Right cardiac atrium (tissue), 5 donors: Measurements from ENCODE around the gene OLFM4. TPM values are rescaled to one million over a fixed set of nuclear protein-coding genes. Genes with fewer than 3 reads are reported as not detected.
A peak's percentile ranks its signal among the peaks of the same experiment; 100 is the strongest.

Experiments
- ATAC-seq, 2 donors: fragments of 200-7000 bp; cut with Tn5 transposase; one replicate each; pipeline versions ENCODE4 v1.8.0 to v1.9.1; 2020; ENCODE audit warnings: moderate library complexity in 2 of 2, mild to moderate bottlenecking in 1 of 2
- DNase-seq, 3 donors: peaks; one replicate each; pipeline ENCODE4 v3.0.0-alpha.2; 2020
- H3K27ac ChIP-seq: one replicate; pipeline ENCODE4 v1.5.1; 2013; ENCODE audit warnings: mild to moderate bottlenecking, low read length, control low read depth, moderate library complexity
- H3K27me3 ChIP-seq: one replicate; pipeline ENCODE4 v1.6.1; 2013; ENCODE audit not compliant: control insufficient read depth, insufficient read depth
- H3K4me1 ChIP-seq: one replicate; pipeline ENCODE4 v1.6.1; 2013; ENCODE audit warnings: low read length; ENCODE audit not compliant: control insufficient read depth, insufficient read depth
- H3K4me3 ChIP-seq: one replicate; pipeline ENCODE4 v1.5.1; 2013; ENCODE audit warnings: low read length, control low read depth
- H3K9me3 ChIP-seq: one replicate; pipeline ENCODE4 v1.6.1; 2013; ENCODE audit warnings: low read length; ENCODE audit not compliant: control insufficient read depth
- WGBS: extraction: QIAGEN DNeasy Blood & Tissue Kit; methylation state at CpG from one replicate; pipeline ENCODE4 v1.1.7; 2013; 5-methylcytosine and 5-hydroxymethylcytosine counted together
- intact Hi-C, 4 donors: fragments of 100-400 bp; cut with DNase I; formaldehyde crosslinking; loops; one replicate each; pipeline versions ENCODE4 v1.11.0 to v1.14.0; 2022 to 2023
- polyA plus RNA-seq: library from polyadenylated mRNA; stranded (reverse); fragments of 200-250 nt; gene quantifications from one replicate; pipeline ENCODE4 v1.2.3, GENCODE V29; 2013
- total RNA-seq, 4 donors: library from RNA; stranded (reverse); fragmentation: NEBNext Ultra II Directional; extraction: Animal tissue kit (Norgen Biotek cat#: 25700); gene quantifications; one replicate each; pipeline ENCODE4 v1.2.1, GENCODE V29; 2021
- donor health status: healthy with polysubstance abuse.
- donor health status: DM: no; HTN: yes; CAD: no.
- donor health status: DM: no; HTN: no; CAD: no.
- donor health status: DM: no; HTN: yes; CAD: no; lungs with severe emphysema.
- donor health status: DM: yes; HTN: yes; CAD: no.

OLFM4 gene
- total and polyA plus RNA-seq, 5 donors, result 0.20 to 0.52 (median 0.26) TPM; not detected in 2

GRCh38 chr13:53042877-53043276 lies 14.3 kb downstream of the OLFM4 start:
- DNase-seq (no peak), ATAC-seq (no peak)
- 52% methylated on average over 4 of the region's 4 CpGs for WGBS
- Histone ChIP-seq H3K4me3 (no peak overlapping the region), H3K4me1 (no peaks in the 10 kb centered on the region), H3K27ac (no peak overlapping the region), H3K27me3 (no peaks in the 10 kb centered on the region), H3K9me3 (no peaks in the 10 kb centered on the region)
- intact Hi-C loops, result no loop called here

DNA sequence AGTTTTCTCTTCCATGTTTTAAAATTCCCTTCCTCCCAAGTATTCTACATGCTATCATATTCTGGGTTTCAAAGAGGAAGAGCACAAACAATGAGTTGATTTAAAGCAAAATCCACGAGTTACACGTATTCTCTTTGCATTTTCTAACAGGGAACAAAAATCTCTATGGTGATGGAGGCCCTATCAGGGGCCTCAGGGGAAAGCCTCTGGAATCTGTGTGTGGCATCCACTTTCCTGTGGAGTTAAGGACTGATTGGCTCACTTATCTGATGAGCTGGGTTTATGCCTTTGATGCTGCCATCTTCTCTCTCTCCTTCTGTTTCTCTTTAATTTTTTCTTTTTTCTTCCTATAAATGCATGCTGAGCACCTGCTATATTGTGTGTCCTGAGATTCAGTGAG lies 14.8 kb downstream of the OLFM4 start:
- H3K4me1 ChIP-seq, result no peaks in the 10 kb centered on the region
- WGBS, result 52% methylated on average over 2 of the region's 2 CpGs
- H3K4me3 ChIP-seq, result no peak overlapping the region
- no peaks in the 10 kb centered on the region for H3K27me3 ChIP-seq
- H3K9me3 ChIP-seq, result no peaks in the 10 kb centered on the region
- intact Hi-C loops, result no loop called here
- H3K27ac ChIP-seq, result no peak overlapping the region
- ATAC-seq, result no peak
- no peak for DNase-seq

DNA sequence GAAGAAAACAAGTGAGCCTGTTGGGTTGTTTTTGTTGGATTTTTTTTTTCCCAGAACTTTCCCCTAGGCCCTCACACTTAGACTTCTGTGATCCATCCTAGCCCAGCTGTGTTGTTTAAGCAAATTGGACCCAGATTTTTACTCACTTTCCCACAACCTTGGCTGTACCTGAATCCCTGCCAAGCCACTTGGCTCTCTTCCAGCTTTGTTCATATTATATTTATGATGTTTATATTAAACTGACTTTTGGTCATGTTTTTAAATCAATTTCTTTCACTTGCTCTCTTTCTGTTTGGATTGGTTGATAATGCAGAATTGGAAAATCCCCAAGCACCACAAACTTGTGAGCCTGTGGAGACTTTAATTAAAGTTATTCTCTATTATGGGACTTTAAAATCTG lies 16.6 kb downstream of the OLFM4 start:
- no peaks in the 10 kb centered on the region for H3K4me1 ChIP-seq
- intact Hi-C loops, result no loop called here
- no peak overlapping the region for H3K27ac ChIP-seq
- no peaks in the 10 kb centered on the region for H3K9me3 ChIP-seq
- DNase-seq (no peak), ATAC-seq (no peak)
- no peaks in the 10 kb centered on the region for H3K27me3 ChIP-seq
- no peak overlapping the region for H3K4me3 ChIP-seq

- H3K27me3 ChIP-seq, result no peaks in the 10 kb centered on the region
- ATAC-seq (no peak), DNase-seq (no peak)
- H3K4me3 ChIP-seq, result no peak overlapping the region
- no peak overlapping the region for H3K27ac ChIP-seq
- no peaks in the 10 kb centered on the region for H3K4me1 ChIP-seq
- intact Hi-C loops, result no loop called here
- WGBS, result 96% methylated on average over 4 of the region's 4 CpGs
- H3K9me3 ChIP-seq, result no peaks in the 10 kb centered on the region
Observed at GRCh38 chr13:53048880-53049279, 20.3 kb downstream of the OLFM4 start.

DNA sequence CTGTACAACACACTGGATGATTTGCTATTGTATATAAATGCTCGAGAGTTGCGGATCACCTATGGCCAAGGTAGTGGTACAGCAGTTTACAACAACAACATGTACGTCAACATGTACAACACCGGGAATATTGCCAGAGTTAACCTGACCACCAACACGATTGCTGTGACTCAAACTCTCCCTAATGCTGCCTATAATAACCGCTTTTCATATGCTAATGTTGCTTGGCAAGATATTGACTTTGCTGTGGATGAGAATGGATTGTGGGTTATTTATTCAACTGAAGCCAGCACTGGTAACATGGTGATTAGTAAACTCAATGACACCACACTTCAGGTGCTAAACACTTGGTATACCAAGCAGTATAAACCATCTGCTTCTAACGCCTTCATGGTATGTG lies 21.5 kb downstream of the OLFM4 start:
- no peak for DNase-seq
- Histone ChIP-seq H3K27me3 (no peaks in the 10 kb centered on the region), H3K27ac (no peak overlapping the region), H3K4me1 (no peaks in the 10 kb centered on the region), H3K9me3 (no peaks in the 10 kb centered on the region), H3K4me3 (no peak overlapping the region)
- WGBS, result 93% methylated on average over 7 of the region's 7 CpGs
- intact Hi-C loops, result no loop called here
- no peak for ATAC-seq

DNA sequence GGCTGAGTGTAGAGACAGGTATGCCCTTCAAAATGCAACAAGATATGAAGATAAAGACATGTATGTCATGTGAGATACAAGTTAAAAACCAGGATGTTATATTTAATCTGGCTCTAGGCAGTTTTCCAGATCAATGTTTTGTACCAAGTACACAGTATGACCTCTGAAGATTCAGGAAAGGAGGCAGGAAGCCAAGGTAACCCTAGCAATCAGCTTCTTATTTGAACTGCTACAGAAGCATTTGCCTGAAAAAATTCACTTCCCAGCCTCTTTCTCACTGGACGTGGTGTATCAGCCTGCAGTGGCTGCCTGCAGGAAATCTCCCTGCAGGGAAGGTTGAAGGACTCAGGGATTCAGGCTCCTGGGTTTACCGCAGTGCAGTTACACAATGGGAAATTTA lies 24.1 kb downstream of the OLFM4 start:
- no peaks in the 10 kb centered on the region for H3K4me1 ChIP-seq
- no peak overlapping the region for H3K27ac ChIP-seq
- H3K4me3 ChIP-seq, result no peak overlapping the region
- WGBS, result 33% methylated on average over 2 of the region's 2 CpGs
- intact Hi-C loops, result no loop called here
- H3K27me3 ChIP-seq, result no peaks in the 10 kb centered on the region
- no peak for DNase-seq
- H3K9me3 ChIP-seq, result no peaks in the 10 kb centered on the region
- peak; percentile 49 to 54 for ATAC-seq

DNA sequence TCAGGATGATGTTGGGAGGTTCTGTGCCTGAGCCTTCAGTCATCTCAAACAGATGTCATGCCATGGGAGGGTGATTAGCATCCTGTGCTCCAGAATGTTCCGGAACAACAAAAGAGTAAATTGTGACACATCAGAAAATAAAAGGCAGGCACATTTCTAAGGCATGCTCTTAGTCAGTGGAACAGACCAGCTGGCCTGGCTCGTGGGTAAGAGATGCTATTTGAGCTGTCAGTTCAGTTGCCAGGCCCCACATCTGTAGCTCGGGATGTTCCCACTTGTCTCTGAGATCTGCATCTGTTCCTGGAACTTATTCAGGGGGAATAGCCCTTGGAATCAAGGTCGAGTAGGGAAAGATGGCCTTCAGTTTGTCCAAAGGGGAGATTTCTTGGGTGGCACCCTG lies 26.0 kb downstream of the OLFM4 start:
- no peaks in the 10 kb centered on the region for H3K27me3 ChIP-seq
- H3K9me3 ChIP-seq, result no peaks in the 10 kb centered on the region
- H3K4me3 ChIP-seq, result no peak overlapping the region
- no peak for DNase-seq
- H3K4me1 ChIP-seq, result no peaks in the 10 kb centered on the region
- intact Hi-C loops, result no loop called here
- H3K27ac ChIP-seq, result no peak overlapping the region
- ATAC-seq, result no peak
- WGBS, result 73% methylated on average over 4 of the region's 4 CpGs

DNA sequence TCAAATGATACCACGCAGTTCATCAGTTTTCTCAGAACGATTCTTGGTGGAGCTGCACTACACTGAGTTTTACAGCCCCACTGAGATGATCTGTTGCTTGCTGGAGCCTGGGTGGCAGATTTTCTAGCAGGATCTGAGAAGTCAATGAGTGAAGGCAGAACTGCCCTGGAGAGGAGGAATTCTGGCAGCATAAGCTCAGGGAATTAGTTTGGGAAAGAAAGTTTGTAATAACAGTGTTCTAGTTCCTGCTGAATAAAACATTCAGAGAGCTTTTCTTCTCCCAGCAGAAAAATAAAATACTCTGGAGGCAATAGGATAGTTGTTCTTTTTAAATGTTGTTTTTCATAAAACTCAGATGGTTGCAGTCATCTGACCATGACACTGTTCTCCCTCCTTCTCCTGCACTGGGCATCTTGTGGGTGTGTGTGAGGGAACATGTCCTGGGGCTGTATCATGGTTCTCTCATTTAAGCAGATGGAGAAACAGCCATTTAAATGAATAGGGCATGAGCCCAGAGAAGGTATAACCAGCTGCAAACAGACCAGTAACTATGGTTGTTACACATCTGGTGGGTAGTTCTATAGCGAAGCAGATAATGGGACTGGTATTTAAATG lies 29.6 kb downstream of the OLFM4 start:
- Histone ChIP-seq H3K4me3 (no peak overlapping the region), H3K9me3 (no peaks in the 10 kb centered on the region), H3K4me1 (no peaks in the 10 kb centered on the region), H3K27me3 (no peaks in the 10 kb centered on the region), H3K27ac (no peak overlapping the region)
- DNase-seq, result no peak
- ATAC-seq, result no peak
- intact Hi-C loops, result no loop called here
- WGBS, result 79% methylated on average over 3 of the region's 3 CpGs

DNA sequence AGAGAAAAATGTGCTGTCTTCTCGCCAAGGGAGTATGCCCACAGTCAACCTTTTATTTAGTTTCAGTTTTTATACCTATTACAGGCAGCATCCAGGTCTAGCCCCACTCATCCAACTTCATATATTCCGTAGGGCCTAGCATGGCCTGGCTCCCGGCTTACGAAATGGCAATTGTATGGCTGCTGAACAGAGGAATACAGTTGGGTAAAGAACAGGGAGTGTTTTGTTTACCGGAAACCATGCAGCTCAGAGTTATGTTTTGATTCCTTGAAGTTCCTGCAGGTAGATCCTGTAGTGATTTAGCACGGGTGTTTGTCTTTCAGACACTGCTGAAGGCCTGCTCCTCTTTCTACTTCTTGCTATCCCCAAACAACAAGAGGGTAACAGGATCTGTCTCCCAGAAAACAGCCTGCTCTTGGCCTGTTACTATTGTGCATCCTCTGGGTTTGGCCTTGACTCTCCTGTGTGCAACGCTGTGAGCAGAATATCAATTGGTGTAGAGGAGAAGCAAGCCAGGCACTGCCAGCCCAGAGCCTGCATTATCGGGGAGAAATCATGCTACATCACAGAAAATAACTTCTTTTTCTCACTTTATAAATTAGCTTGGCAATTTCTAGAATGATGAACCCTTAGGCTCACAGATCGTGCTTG lies 32.4 kb downstream of the OLFM4 start:
- DNase-seq (no peak), ATAC-seq (no peak)
- Histone ChIP-seq H3K4me1 (no peaks in the 10 kb centered on the region), H3K27ac (no peak overlapping the region), H3K9me3 (no peaks in the 10 kb centered on the region), H3K4me3 (no peak overlapping the region), H3K27me3 (no peaks in the 10 kb centered on the region)
- intact Hi-C loops, result no loop called here
- WGBS, result 85% methylated on average over 9 of the region's 9 CpGs

DNA sequence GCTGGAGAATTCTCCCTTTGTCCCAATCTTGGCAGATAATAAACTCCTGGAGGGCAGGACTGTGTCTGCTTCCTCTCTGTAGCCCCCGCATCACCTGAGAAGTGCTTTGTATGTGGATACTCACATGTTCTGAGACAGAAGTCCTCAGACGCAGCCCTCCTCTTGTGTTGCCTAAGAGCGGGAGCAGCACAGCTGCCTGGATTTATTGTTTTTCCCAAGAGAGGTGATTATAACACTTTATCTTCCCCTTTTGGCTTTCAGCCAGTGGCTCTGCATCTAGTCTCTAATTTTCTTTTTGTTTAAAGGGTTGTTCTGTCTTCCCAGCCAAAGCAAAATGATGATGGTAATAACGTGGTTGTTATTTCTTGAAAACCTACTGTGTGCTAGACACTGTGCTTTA lies 36.1 kb downstream of the OLFM4 start:
- DNase-seq, result peak in 2 of 3 donors; percentile 23 to 56
- no peaks in the 10 kb centered on the region for H3K27me3 ChIP-seq

DNA sequence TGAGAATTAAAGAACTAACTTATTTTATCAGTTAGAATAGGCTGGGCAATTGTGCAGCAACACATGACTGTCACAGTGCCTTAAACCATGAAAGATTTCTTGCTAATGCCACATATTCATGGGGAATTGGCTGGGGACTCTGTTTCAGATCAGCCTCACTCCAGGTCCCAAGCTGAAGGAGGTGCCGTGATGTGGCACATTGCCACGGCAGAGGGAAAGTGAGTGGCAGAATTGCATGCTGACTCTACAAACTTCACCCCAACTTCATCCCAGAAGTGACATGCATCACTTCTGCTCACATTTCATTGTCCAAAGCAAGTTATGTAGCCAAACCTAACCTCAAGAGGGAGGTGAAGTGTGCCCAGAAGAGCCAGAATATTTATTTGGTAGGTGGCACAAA lies 37.8 kb downstream of the OLFM4 start:
- H3K4me1 ChIP-seq, result no peaks in the 10 kb centered on the region
- H3K4me3 ChIP-seq, result no peak overlapping the region
- intact Hi-C loops, result no loop called here
- ATAC-seq, result no peak
- 82% methylated on average over 2 of the region's 2 CpGs for WGBS
- DNase-seq, result no peak
- H3K9me3 ChIP-seq, result no peaks in the 10 kb centered on the region
- H3K27ac ChIP-seq, result no peak overlapping the region
- H3K27me3 ChIP-seq, result no peaks in the 10 kb centered on the region

More for the DNA sequence above, 36.1 kb downstream of the OLFM4 start:
- no peak overlapping the region for H3K4me3 ChIP-seq
- ATAC-seq, result peak; percentile 53 to 81
- H3K9me3 ChIP-seq, result no peaks in the 10 kb centered on the region
- H3K4me1 ChIP-seq, result no peaks in the 10 kb centered on the region
- intact Hi-C loops, result no loop called here
- no peak overlapping the region for H3K27ac ChIP-seq
- WGBS, result 27% methylated on average over 4 of the region's 4 CpGs
